CD4-positive, alpha-beta T cell treated with Interleukin-2 at 100 ng/mL for 4 hours (primary cell): ENCODE data around the gene PPT1.

Source experiments
- DNase-seq: peaks from one replicate; pipeline ENCODE4 v3.0.0-alpha.2; 2020; ENCODE audit warnings: low spot score

PPT1 gene

GRCh38 chr1:40096977-40097782 lies at the start of gene PPT1:
PPT1 (minus strand) TSS chr1:40097252; CDS start chr1:40097238, 14 bp downstream.
- peak; percentile 77 for DNase-seq

GRCh38 chr1:40143891-40144575 lies 47.0 kb upstream of the PPT1 start:
- peak; percentile 77 for DNase-seq

DNA sequence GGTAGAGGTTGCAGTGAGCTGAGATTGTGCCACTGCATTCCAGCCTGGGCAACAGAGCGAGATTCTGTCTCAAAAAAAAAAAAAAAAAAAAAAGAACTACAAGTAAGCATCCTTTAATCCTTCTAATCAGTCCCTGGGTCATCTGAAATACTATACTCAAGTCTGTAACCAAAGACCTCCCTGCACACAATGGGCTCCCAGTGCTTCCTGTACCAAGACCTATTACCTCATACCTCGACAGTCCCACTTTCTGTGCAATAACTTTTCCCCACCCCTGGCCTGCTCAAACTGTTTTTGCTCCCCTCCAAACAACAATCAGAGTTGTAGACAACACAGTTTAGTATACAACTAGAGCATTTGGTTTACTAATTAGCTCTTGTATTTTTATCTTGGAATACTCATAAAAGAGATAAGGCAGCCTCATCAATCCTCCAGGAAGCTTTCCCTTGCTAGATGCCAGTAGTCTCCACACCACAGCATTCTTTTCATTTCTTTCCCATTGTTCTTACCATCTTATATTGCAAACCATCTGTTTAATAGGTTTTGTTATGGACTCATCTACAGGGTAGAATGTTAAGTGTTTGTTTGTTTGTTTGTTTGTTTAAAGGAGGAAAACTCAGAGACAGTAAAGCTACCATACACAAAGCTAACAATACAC lies 45.0 kb upstream of the PPT1 start:
- DNase-seq, result no peak

DNA sequence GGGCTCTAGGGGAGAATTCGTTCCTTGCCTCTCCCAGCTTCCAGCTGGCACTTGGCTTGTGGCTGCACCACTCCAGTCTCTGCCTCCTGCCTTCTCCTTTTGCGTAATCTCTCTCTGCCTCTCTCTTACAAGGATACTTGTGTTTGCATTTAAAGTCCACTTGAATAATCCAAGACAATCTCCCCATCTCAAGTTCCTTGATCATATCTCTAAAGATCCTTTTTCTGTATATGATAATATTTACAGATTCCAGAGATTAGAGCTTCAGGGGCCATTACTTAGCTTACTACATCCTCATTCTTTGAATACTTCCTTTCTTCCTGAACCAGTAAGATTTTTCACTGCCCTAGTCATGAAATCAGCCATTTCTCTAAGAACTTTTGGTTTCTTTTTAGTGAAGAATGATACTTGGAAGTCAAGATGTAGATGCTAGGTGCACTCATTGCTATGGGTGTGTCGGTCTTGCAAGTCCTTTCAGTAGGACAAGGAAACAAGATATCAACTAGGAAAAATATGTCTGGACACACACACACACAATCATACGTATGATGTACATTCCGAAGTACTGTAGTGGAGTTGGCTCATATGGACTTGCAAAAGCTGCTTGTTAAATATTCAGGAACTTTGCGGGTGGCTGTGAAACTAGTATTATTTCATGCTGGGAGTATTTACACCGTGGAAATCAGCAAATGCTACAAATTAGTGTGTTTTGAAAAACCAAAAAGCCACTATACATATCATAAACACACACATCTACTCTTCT lies 43.3 kb upstream of the PPT1 start:
- no peak for DNase-seq

GRCh38 chr1:40133839-40134238 lies 36.8 kb upstream of the PPT1 start:
- DNase-seq, result no peak

GRCh38 chr1:40133312-40133665 lies 36.2 kb upstream of the PPT1 start:
- no peak for DNase-seq

DNA sequence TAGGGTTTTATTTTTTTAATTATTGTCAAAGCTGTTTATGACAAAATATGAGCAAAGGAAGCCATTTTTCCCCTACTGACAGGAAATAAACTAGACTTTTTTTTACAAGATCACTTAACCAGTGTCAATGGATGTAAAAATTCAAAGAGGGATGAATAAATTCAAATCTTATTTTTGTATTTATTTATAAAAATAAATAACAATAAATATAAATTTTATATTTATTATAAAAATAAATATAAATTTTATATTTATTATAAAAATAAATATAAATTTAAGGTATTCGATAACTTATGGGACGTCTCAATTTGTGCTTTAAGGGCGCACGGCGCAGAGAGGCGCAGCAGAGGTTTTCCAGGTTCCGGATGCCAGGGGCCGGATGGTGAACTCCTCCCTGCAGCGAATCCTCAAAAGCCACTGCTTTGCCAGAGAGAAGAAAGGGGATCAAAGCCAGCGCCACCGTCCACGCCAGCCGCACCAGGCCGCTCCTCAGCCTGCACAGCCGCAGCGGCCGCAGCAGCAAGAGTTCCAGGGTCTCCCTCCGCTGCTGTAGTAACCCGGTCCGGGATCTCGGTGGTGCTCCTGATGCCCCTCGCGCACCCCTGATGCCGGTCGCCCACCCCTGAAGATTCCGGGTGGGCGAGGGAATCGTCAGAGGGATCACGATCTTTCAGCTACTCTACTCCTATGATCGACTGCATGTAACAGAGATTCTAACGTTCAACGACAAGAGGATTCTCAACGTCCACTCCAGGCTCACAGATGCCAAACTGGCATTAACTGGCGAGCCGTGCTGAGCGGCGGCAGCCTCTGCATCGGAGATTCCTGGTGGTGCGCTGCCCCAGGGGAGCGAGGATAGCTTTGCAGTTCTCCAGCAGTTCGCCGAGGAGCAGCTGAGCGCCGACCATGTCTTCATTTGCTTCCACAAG lies 35.6 kb upstream of the PPT1 start:
- no peak for DNase-seq

- DNase-seq, result no peak
Observed at GRCh38 chr1:40130892-40131291, 33.8 kb upstream of the PPT1 start.

GRCh38 chr1:40122855-40123254 lies 25.8 kb upstream of the PPT1 start:
- DNase-seq, result no peak

GRCh38 chr1:40120128-40120527 lies 23.1 kb upstream of the PPT1 start:
- DNase-seq, result no peak

GRCh38 chr1:40114400-40114799 lies 17.3 kb upstream of the PPT1 start:
- no peak for DNase-seq

GRCh38 chr1:40110389-40110788 lies 13.3 kb upstream of the PPT1 start:
- no peak for DNase-seq

DNA sequence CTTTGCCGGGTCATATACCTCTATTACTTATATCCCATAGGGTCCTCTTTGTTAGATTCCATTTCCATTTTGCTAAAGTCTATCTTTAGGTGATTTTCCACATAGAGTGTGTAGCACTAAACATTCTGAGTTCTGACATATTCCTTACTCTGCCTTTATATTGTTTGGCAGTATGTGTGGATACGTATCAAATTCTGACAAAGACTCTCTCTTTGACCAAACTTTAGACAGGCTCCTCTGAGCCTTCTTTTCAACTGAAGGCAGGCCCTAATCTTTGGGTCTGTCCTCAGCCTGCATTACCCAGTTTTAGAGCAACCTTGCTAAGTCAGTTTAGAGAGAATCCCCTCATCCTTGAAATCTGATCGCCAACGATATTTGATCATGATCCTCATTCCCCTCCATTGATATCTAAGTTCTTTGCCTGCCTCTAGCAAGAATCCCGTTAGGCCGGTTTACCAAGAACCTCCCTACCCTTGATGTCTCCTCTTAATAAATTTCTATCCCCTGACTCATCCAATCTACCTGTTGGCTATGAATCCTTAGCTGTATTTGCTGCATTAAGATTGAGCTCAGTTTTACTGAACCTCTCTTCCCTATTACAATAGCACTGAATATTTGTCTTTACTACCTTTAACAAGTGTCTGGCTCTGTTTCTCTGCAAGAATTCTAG lies 10.4 kb upstream of the PPT1 start:
- DNase-seq, result no peak

- no peak for DNase-seq
Observed at GRCh38 chr1:40105028-40105427, 8.0 kb upstream of the PPT1 start.

- no peak for DNase-seq
Observed at GRCh38 chr1:40102896-40103295, 5.8 kb upstream of the PPT1 start.

DNA sequence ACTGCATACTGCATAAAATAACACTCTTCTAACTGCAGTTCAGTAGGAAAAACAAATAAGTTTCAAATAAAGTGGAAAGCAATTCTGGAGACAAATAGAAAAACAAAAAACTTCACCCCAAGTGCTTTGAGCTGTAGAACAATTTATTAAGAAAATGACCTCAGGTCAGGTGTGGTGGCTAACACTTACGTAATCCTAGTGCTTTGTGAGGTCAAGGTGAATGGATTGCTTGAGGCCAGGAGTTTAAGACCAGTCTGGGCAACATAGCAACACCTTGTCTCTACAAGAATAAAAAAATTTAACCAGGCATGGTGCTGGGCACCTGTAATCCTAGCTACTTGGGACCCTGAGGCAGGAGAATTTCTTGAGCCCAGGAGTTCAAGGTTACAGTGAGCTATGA lies 5.0 kb upstream of the PPT1 start:
- no peak for DNase-seq

- no peak for DNase-seq
Observed at GRCh38 chr1:40096646-40096976, 441 bp downstream of the PPT1 start.

DNA sequence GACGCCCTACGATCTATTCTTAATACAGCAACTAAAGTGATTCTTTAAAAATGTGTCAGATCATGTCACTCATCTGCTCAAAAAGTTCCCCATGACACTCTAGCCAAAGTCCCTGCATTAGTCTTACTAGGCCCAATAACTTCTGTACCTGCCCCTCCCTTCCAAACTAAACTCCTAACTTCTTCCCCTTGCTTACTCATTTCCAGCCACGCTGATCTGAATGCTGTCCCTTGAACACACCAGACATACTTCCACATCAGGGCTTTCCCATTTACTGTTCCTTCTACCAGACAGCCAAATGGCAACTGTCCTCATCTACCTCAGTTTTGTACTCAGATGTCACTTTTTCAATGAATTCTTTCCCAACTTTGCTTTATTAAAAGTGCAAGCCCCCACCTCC lies 1.2 kb downstream of the PPT1 start:
- no peak for DNase-seq

DNA sequence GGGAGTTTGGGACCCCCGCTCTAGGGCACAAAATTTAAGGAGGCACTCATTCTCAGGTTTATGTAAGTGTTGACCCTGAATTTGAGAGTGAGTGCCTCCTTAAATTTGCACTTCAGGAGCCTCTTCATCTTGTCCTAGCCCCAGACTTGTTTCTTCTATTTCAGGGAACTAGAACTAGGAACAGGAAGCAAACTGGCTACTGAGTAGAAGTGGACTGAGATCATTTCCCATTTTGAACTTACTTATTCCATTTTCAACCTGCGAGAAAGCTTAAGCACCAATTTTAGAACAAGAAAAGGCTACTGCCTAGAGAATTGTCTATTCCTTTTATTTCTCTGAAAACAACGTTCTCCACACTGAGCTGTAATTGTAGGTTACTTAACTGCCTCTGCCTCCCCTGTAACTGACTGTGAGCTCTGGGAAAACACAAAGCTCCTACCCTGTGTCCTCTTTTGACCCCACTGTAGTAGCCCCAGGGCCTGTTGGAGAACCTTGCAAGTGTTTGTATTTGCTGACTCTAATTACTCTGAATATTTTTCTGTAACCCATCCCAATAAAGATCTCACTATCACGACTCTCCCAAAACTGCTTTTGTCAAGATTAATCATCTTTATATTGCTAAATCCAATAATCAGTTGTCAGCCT lies 2.5 kb downstream of the PPT1 start:
- no peak for DNase-seq
